ENCODE measurements around the gene RNF31.
"Not testable (repeated sequence)": the region's sequence is repeated elsewhere in the genome, so short reads cannot be mapped to it uniquely, and the experiment has no call there.

The RNF31 gene

GRCh38 chr14:24146978-24147760 is at the start of gene RNF31:
Gene RNF31 (plus strand): TSS chr14:24147498. CDS start chr14:24147699, 201 bp downstream.
- DNase-seq: peak; percentile 99 to 100

- DNase-seq: no peak
Observed at GRCh38 chr14:24098229-24098926, 48.9 kb upstream of the RNF31 start.

- DNase-seq: no peak
Observed at GRCh38 chr14:24098927-24099813, 48.1 kb upstream of the RNF31 start.

DNA sequence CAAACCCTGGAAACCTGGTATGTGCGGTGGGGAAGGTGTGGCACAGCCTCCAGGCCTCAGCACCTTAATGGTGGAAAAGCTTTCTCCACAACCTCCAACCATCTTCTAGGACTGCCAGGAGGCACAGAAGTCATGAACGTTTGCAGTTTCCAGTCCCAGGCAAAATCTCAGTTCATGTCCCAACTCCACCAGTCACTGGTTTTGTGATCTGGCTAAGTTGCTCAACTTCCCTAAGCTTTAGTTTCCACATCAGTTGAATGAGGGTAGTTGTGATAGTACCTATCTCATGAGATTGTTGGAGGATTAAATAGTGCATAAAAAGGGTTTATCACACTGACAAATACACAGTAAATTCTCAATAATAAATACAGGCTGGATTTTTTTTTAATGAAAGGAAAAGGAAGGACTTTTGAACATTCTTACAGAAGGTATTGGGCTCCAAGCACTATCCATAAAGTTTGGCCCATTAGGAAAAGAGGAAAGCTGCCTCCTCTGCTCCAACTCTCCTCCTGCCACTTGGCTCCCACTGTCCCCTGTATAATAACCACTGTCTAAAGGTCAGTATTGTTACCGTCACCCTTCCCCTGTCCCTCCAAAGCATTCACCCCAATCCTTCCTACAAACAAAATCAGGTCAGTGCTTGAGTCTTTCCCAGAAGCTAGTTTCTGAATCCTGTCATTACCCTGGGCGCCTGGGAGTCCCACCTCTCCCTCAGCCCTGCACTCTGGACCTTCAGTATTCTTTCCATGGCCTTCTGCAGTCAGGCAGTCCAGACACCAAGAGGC is 46.9 kb upstream of the RNF31 start:
- no peak for DNase-seq

GRCh38 chr14:24100982-24101494 is 46.3 kb upstream of the RNF31 start:
- no peak for DNase-seq

- DNase-seq: no peak
Observed at GRCh38 chr14:24102357-24103048, 44.8 kb upstream of the RNF31 start.

DNA sequence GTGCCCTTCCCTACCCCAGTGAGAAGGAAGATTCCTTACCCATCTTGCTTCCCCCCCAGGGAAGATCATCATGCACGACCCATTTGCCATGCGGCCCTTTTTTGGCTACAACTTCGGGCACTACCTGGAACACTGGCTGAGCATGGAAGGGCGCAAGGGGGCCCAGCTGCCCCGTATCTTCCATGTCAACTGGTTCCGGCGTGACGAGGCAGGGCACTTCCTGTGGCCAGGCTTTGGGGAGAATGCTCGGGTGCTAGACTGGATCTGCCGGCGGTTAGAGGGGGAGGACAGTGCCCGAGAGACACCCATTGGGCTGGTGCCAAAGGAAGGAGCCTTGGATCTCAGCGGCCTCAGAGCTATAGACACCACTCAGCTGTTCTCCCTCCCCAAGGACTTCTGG is 43.8 kb upstream of the RNF31 start:
- DNase-seq: no peak

DNA sequence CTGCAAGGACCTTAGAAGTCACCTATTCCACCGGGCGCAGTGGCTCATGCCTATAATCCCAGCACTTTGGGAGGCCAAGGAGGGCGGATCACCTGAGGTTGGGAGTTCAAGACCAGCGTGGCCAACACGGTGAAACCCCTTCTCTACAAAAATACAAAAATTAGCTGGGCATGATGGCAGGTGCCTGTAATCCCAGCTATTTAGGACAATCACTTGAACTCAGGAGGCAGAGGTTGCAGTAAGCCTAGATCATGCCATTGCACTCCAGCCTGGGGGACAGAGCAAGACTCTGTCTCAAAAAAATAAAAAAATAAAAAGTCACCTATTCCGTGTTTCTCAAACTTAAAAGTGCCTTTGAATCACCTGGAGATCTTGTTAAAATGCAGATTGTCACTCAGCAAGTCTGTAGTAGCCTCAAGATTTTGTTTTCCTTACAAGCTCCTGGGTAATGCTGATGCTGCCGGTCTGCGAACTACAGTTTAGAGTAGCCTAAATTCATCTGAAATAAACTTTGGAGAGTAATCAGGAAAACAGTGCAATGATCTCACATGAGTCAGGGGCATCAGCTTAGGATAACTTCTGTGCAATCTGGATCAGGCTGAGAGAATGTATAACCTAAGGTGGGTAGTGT is 41.6 kb upstream of the RNF31 start:
- not testable (repeated sequence) for DNase-seq

DNA sequence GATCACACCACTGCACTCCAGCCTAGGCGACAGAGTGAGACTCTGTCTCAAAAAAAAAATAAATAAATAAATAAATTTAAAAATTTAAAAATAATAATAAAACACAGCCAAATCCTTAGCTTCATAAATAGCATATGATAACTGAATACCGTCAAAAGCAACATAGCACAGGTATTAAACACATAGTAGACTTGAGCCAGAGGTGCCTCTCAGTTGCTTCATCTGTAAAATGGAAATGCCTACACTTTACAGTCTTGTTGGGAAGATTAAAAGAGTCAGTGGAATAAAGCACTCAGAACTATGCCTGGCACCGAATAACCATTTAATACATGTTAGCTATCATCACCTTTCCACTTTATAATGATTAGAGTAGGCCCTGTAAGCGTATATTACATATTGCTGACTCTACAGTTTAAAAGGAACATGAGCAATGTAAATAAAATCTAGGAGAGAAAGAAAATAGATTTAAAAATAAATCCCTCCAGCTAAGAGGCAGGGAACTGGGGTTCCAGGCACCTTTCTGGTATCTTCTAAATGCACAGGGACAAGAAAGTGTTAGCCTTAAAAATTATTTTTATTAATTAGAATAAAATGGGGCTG is 40.5 kb upstream of the RNF31 start:
- no peak for DNase-seq

DNA sequence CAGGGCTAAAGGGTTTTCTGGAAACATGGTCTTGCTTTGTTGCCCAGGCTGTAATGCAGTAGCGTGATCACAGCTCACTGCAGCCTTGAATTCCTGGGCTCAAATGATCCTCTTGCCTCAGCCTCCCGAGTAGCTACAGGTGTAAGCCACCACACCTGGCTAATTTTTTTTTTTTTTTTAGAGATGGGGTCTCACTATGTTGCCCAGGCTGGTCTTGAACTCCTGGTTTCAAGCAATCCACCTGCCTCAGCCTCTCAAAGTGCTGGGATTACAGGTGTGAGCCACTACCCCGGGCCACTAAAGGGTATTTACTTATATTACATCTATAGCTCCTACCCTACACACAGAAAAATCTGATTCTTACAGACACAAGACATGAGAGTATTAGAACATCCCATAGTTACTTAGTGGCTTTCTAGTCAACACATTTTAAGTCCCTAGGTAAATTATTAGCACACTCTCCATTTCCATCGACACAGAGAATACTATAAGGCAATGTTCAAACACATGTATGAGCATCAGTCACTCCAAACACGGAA is 38.9 kb upstream of the RNF31 start:
- DNase-seq: no peak

DNA sequence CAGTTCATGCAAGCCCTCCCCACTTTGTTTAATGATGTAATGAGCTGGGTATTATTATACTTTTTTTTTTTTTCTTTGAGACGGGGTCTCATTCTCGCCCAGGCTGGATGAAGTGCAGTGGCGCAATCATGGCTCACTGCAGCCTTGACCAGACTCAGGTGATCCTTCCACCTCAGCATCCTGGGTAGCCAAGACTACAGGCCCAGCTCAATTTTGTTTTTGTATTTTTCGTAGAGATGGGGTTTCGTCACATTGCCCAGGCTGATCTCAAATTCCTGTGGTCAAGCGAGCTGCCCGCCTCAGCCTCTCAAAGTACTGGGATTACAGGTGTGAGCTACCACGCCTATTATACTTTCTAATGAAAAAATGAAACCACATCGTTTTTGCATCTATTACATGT is 37.2 kb upstream of the RNF31 start:
- DNase-seq: no peak

DNA sequence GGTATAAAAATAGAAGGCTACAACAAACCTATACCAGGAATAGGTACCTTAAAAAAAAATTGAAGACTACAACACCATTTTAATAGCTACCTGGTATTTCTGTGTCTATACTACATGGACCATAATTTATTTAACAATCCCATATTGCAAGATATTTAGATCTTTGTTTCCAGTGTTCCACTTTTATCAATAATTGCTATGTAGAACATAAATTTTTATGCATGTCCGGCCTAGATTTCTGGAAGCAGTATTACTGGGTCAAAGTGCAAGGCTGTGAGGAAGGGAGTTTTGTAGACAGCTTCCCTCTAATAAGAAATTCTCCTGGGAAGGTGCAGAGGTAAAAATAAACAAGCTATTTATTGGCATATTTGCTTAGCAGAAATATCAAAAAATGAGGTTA is 36.8 kb upstream of the RNF31 start:
- DNase-seq: no peak

DNA sequence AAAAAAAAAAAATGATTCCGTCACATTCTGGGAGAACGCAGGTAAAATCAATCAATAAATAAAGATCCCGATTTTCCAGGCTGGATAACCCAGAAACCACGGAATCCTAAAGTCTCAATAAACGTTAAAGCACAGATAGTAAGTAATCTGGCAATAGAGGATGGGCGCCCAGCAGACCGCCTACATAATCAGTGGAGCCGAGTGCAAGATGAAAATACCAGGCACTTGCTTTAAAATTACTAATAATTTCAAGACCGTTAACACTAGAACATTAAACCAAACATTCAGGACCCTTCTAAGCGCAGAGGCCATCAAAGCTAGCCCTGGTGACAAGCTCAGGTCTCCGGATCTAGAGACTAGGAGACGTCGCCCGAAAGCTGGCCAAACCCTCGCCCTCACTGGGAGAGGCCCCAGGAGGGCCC is 33.9 kb upstream of the RNF31 start:
- DNase-seq: no peak

GRCh38 chr14:24113801-24114531 is 33.3 kb upstream of the RNF31 start:
- peak; percentile 97 for DNase-seq

DNA sequence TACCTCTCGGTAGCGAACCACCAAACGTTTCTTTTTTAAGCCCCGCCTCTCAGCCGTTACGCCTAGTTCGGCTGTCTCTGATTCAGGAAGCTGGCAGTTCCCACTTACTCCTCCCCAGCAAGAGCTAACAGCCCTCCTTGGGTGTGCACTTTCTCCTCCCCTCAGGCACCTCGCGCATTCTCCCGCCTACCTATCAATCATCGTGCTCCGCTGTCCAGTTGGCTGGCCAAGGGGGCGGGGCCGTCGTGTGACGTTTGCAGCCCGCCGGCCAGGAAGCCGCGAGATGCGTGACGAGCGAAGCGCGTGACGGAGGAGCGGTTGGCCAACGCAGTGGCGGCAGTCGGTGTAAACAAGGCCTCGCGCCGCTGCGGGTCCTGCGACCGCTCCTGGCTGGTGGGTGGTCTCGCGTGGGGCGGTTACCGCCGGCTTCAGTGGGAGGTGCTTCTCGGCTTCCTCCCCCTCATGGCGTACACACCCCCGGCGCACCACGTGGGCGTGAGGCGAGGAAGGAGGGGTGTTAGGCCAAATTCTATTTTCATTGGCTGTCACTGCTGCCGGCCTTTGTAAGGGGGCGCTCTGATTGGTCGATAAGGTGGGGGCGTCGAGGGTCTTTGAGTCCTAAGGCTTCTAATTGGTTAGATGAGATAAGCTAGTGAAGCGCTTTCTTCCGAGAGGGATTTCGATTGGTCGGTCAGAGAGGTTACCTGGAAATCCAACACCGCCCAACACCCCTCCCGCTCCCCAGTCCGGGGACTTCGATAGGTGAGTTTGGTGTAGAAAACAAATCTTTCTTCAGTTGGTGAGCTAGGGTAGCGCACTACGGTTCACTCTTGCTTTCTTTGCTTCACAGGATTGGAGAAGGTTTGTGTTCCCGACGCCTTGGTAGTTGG is 32.5 kb upstream of the RNF31 start, which contains the start of the genes DCAF11 and NRL:
Gene DCAF11 (plus strand): TSS at position 246 of the 890 bp plus-strand sequence. CDS start 818 bp downstream, outside the sequence.
Gene NRL (minus strand): TSS at position 418 of the 890 bp plus-strand sequence. CDS start 32,101 bp downstream, outside the sequence.
- peak; percentile 100 for DNase-seq

DNA sequence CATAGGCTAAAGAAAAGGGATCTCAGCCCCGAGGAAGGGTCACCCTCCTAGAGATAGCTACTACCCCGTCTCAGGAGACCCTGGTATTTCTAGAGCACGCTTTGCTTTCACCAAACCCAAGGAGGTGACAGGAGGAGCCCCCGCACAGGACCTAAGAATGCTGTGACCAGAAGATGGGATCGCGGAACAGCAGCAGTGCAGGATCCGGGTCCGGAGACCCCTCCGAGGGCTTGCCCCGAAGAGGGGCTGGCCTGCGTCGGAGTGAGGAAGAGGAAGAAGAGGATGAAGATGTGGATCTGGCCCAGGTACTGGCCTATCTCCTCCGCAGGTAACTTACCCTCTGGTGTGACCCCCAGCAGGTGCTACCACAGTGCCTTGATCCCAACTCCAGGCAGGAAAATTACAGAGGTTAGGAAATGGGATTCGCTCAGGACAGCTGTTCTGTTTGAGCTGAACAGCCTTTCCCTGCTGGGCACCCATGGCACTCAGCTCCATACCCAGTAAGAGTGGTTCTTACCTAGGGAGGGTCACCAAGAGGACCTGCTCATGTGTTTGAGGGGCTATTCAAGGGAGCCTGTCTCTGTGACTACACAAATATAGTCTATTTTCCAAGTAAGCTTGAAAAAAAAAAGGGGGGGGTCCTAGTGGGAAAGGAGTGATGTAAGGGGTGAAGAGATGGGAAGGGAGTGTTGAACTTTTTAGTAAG is 31.7 kb upstream of the RNF31 start:
- DNase-seq: no peak

GRCh38 chr14:24116128-24116814 is 31.0 kb upstream of the RNF31 start:
- DNase-seq: no peak
